SK-N-SH (cell line): Measurements from ENCODE around the gene MEF2C. TPM values are rescaled to one million over a fixed set of nuclear protein-coding genes. Genes with fewer than 3 reads are reported as not detected.

ENCODE experiments used
- CTCF ChIA-PET: fragments of 300-600, 350-600 bp; formaldehyde crosslinking; extraction: SDS; loops from one replicate; lab custom pipeline; 2021; lab: Yijun Ruan, JAX
- POLR2A ChIA-PET: fragments of 350-600 bp; sonication (Branson Sonifier 250); formaldehyde crosslinking; extraction: SDS; loops from one replicate; lab custom pipeline; 2020; ENCODE audit warnings: antibody characterized with exemption, inconsistent platforms; lab: Yijun Ruan, JAX
- DNase-seq: peaks from one replicate; pipeline ENCODE4 v3.0.0; 2012
- H2AFZ ChIP-seq: fragments of 200-600 bp; sonication (generic); 2 replicates; pipeline ENCODE4 v1.8.1; 2016; ENCODE audit warnings: antibody characterized with exemption, mild to moderate bottlenecking, low read depth
- H3F3A ChIP-seq: fragments of 200-600 bp; sonication (generic); replicated peaks from 2 replicates; pipeline ENCODE3; 2016; ENCODE audit warnings: antibody characterized with exemption, mild to moderate bottlenecking; ENCODE audit not compliant: insufficient read depth
- H3K27ac ChIP-seq, 2 experiments: fragments of 200-500 bp in 1 of 2; fragments of 200-600 bp in 1 of 2; sonication (Bioruptor generic) in 1 of 2; sonication (generic), shearing (Covaris generic) in 1 of 2; 2 replicates each; pipeline versions ENCODE4 v1.5.1 to v1.6.1; 2014 to 2016; ENCODE audit warnings: low read depth in 2 of 2, inconsistent platforms in 1 of 2, low read length in 1 of 2, mild to moderate bottlenecking in 1 of 2, mixed read lengths in 1 of 2
- H3K27me3 ChIP-seq: fragments of 200-600 bp; sonication (generic), shearing (Covaris generic); 2 replicates; pipeline ENCODE4 v1.6.1; 2016; ENCODE audit warnings: mixed run types; ENCODE audit not compliant: insufficient read depth
- H3K36me3 ChIP-seq, 2 experiments: fragments of 200-500 bp in 1 of 2; fragments of 200-600 bp in 1 of 2; sonication (Bioruptor generic) in 1 of 2; sonication (generic) in 1 of 2; replicated peaks in 1 of 2; 2 replicates each; pipeline versions ENCODE3 to v1.5.1; 2014 to 2016; ENCODE audit warnings: low read length in 1 of 2, mild to moderate bottlenecking in 1 of 2; ENCODE audit not compliant: insufficient read depth in 2 of 2, control insufficient read depth in 1 of 2
- H3K4me1 ChIP-seq, 2 experiments: fragments of 200-500 bp in 1 of 2; fragments of 200-600 bp in 1 of 2; sonication (Bioruptor generic) in 1 of 2; sonication (generic), shearing (Covaris generic) in 1 of 2; 2 replicates each; pipeline versions ENCODE4 v1.5.1 to v1.6.1; 2014 to 2016; ENCODE audit warnings: low read depth in 1 of 2, low read length in 1 of 2, mixed run types in 1 of 2; ENCODE audit not compliant: insufficient read depth in 2 of 2, control insufficient read depth in 1 of 2
- H3K4me2 ChIP-seq: fragments of 200-600 bp; sonication (generic), shearing (Covaris generic); 2 replicates; pipeline ENCODE4 v1.6.1; 2017; ENCODE audit warnings: mixed run types
- H3K4me3 ChIP-seq, 2 experiments: fragments of 200-500 bp in 1 of 2; fragments of 200-600 bp in 1 of 2; sonication (Bioruptor generic) in 1 of 2; sonication (generic), shearing (Covaris generic) in 1 of 2; 2 replicates each; pipeline versions ENCODE4 v1.5.1 to v1.8.1; 2014 to 2016; ENCODE audit warnings: low read depth in 2 of 2, inconsistent platforms in 1 of 2, low read length in 1 of 2, mild to moderate bottlenecking in 1 of 2, mixed read lengths in 1 of 2, moderate library complexity in 1 of 2
- H3K79me2 ChIP-seq: fragments of 200-600 bp; sonication (generic); 2 replicates; pipeline ENCODE4 v1.8.1; 2017; ENCODE audit warnings: mild to moderate bottlenecking; ENCODE audit not compliant: insufficient read depth
- H3K9ac ChIP-seq: fragments of 200-600 bp; sonication (generic); 2 replicates; pipeline ENCODE4 v1.6.1; 2017; ENCODE audit warnings: mixed run types
- H3K9me2 ChIP-seq: fragments of 200-600 bp; sonication (generic); 2 replicates; pipeline ENCODE4 v1.6.1; 2017; ENCODE audit warnings: mixed run types
- H3K9me3 ChIP-seq: fragments of 200-600 bp; sonication (generic); 2 replicates; pipeline ENCODE4 v1.6.1; 2017; ENCODE audit warnings: mixed run types, mild to moderate bottlenecking, moderate library complexity
- H4K20me1 ChIP-seq: fragments of 200-600 bp; sonication (generic); 2 replicates; pipeline ENCODE4 v1.6.1; 2017; ENCODE audit warnings: mild to moderate bottlenecking, mixed run types; ENCODE audit not compliant: insufficient read depth
- CHD2 ChIP-seq: fragments of 150-350 bp; IDR thresholded peaks from 2 replicates; pipeline ENCODE4 v1.6.1; 2018; ENCODE audit warnings: low read length; ENCODE audit not compliant: partially characterized antibody
- EP300 ChIP-seq, 2 experiments: IDR thresholded peaks; 2 replicates each; pipeline versions ENCODE4 v1.4.0 to v1.6.1; 2012; ENCODE audit warnings: borderline replicate concordance in 1 of 2, low read depth in 1 of 2, low read length in 1 of 2
- EZH2phosphoT487 ChIP-seq: fragments of 200-600 bp; sonication (generic); IDR thresholded peaks from 2 replicates; pipeline ENCODE4 v1.6.1; 2017; ENCODE audit warnings: low read depth, mixed run types, mild to moderate bottlenecking, antibody characterized with exemption, moderate library complexity, borderline replicate concordance
- FOSL2 ChIP-seq: IDR thresholded peaks from 2 replicates; pipeline ENCODE4 v1.4.0; 2012; ENCODE audit warnings: low read depth, mild to moderate bottlenecking, moderate library complexity, borderline replicate concordance
- FOXM1 ChIP-seq: IDR thresholded peaks from 2 replicates; pipeline ENCODE4 v1.4.0; 2012; ENCODE audit warnings: low read depth, mild to moderate bottlenecking
- GATA2 ChIP-seq: sonication (generic); formaldehyde crosslinking; IDR thresholded peaks from 2 replicates; pipeline ENCODE4 v1.5.0; 2020; ENCODE audit warnings: mild to moderate bottlenecking, missing genetic modification reagents
- NFIC ChIP-seq: IDR thresholded peaks from 2 replicates; pipeline ENCODE4 v1.4.0; 2012; ENCODE audit warnings: borderline replicate concordance
- NRF1 ChIP-seq: IDR thresholded peaks from 2 replicates; pipeline ENCODE4 v1.6.1; 2012; ENCODE audit warnings: low read depth, mild to moderate bottlenecking, low read length
- RAD21 ChIP-seq: IDR thresholded peaks from 2 replicates; pipeline ENCODE4 v1.6.1; 2012; ENCODE audit warnings: mild to moderate bottlenecking, low read length
- RXRA ChIP-seq: IDR thresholded peaks from 2 replicates; pipeline ENCODE4 v1.4.0; 2012; ENCODE audit warnings: low read depth, mild to moderate bottlenecking, borderline replicate concordance
- SIN3A ChIP-seq: IDR thresholded peaks from 2 replicates; pipeline ENCODE4 v1.6.1; 2012; ENCODE audit warnings: low read depth, mild to moderate bottlenecking, low read length, moderate library complexity, borderline replicate concordance
- SMC3 ChIP-seq: IDR thresholded peaks from 2 replicates; pipeline ENCODE4 v1.6.1; 2012; ENCODE audit warnings: low read depth, low read length, improper control_type of control experiment
- TAF1 ChIP-seq: IDR thresholded peaks from 2 replicates; pipeline ENCODE4 v1.6.1; 2012; ENCODE audit warnings: low read depth, mild to moderate bottlenecking, low read length, moderate library complexity, borderline replicate concordance
- TCF12 ChIP-seq: IDR thresholded peaks from 2 replicates; pipeline ENCODE4 v1.4.0; 2012
- YY1 ChIP-seq: IDR thresholded peaks from 2 replicates; pipeline ENCODE4 v1.4.0; 2012; ENCODE audit warnings: low read depth, mild to moderate bottlenecking
- WGBS: methylation state at CpG from one replicate; pipeline ENCODE4 v1.1.6; 2017; ENCODE audit warnings: low lambda C conversion rate; 5-methylcytosine and 5-hydroxymethylcytosine counted together
- polyA plus RNA-seq, 3 experiments: library from polyadenylated mRNA; depleted of rRNA; stranded (reverse); fragments of >200 nt; gene quantifications; 2 replicates each; pipeline ENCODE4 v1.2.3, GENCODE V29; 2012
- TF ChIP-seq, protein P1 (sequence below): fragments of 200-600 bp; sonication (generic); IDR thresholded peaks from 2 replicates; pipeline ENCODE4 v1.6.1; 2017; ENCODE audit warnings: antibody characterized with exemption, mild to moderate bottlenecking, moderate library complexity
- TF ChIP-seq, protein P2 (sequence below): IDR thresholded peaks from 2 replicates; pipeline ENCODE4; 2012
- TF ChIP-seq, protein P3 (sequence below): IDR thresholded peaks from 2 replicates; pipeline ENCODE4 v1.6.1; 2012; ENCODE audit warnings: mild to moderate bottlenecking, low read depth, low read length, moderate library complexity
- TF ChIP-seq, protein P4 (sequence below): IDR thresholded peaks from 2 replicates; pipeline ENCODE4 v1.4.0; 2012; ENCODE audit warnings: low read depth, borderline replicate concordance

MEF2C gene
- polyA plus RNA-seq, 1 of the 3 experiments (the other 2 are of a cell fraction): 1.2 TPM

DNA sequence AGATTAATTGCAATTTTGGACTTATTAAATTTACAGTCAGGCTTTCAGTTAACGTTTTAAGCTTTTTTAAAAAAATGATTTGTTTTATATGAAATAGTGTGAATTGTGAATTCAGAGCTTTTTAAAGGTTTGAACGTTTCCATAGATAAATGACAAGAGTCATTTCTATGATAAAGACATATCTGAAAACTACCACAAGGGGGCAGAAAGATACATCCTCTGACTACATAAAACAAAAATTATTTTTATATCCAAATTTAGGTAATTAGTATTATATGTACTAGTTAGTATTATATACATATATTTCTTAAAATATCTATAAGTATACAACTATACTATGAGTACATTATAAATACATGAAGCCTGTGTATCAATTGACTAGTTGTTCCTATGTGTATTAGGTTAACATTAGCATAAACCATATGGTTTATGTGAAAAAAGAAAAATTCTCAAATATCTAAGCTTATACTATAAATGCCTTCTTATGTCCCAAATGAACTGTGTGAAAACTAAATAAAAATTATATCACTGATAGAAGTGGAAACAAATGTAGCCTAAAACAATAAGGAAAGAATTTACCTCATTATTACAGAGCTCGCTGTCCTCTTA, 155.2 kb downstream of the MEF2C start:
- Histone ChIP-seq H2AFZ (no peak overlapping the region), H3K27me3 (no peaks in the 10 kb centered on the region), H3K9me3 (no peaks in the 10 kb centered on the region), H3K4me3 (no peak overlapping the region), H3K79me2 (no peaks in the 10 kb centered on the region), H3K4me2 (no peak overlapping the region), H3K4me1 (peaks cover 0 to 7% of the 10 kb centered on the region in 2 experiments; a peak in 2 of 4 replicates), H3K36me3 (no peaks in the 10 kb centered on the region), H3F3A (peaks cover 5% of the 10 kb centered on the region), H3K27ac (no peak overlapping the region), H4K20me1 (no peaks in the 10 kb centered on the region), H3K9me2 (no peaks in the 10 kb centered on the region), H3K9ac (no peak overlapping the region)
- no peak for DNase-seq
- POLR2A ChIA-PET: no interaction called here
- CTCF ChIA-PET: interaction anchor here (0.7 to 11.1 kb wide), 54 partner anchors 8 to 1817 kb away, joined by 3 to 168 read pairs (median 4); partner anchors contain the start of gene CETN3
- TF ChIP-seq EZH2phosphoT487 (no peak), RAD21 (peak; percentile 47), TAF1 (no peak), SMC3 (peak; percentile 22; the same call in 1 of the 2 replicates)
- TF ChIP-seq, protein P1, sequence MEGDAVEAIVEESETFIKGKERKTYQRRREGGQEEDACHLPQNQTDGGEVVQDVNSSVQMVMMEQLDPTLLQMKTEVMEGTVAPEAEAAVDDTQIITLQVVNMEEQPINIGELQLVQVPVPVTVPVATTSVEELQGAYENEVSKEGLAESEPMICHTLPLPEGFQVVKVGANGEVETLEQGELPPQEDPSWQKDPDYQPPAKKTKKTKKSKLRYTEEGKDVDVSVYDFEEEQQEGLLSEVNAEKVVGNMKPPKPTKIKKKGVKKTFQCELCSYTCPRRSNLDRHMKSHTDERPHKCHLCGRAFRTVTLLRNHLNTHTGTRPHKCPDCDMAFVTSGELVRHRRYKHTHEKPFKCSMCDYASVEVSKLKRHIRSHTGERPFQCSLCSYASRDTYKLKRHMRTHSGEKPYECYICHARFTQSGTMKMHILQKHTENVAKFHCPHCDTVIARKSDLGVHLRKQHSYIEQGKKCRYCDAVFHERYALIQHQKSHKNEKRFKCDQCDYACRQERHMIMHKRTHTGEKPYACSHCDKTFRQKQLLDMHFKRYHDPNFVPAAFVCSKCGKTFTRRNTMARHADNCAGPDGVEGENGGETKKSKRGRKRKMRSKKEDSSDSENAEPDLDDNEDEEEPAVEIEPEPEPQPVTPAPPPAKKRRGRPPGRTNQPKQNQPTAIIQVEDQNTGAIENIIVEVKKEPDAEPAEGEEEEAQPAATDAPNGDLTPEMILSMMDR: peak; percentile 67
- WGBS: 34% methylated on average over 3 of the region's 3 CpGs

DNA sequence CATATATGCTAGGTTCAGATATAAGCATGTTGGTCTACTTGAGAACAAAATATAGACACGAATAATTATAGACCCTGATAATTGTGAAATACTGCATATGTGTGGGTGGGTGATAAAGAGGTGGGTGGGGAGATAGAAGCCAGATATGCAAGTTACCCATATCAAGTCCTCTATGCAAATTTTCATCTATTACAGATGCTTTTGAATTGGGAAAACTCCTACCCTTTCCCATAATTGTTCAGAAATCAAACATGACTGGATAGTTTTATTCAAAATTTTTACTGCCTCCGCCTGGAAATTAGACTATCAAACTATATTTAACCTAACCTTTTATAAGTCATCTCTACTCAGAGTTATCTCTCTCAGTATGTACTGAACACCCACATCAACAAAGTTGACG, 157.5 kb downstream of the MEF2C start:
- Histone ChIP-seq H4K20me1 (no peaks in the 10 kb centered on the region), H3K27ac (no peak overlapping the region), H3K36me3 (no peaks in the 10 kb centered on the region), H3K4me3 (no peak overlapping the region), H3F3A (peaks cover 5% of the 10 kb centered on the region), H3K9me2 (no peaks in the 10 kb centered on the region), H3K4me1 (peaks cover 0 to 6% of the 10 kb centered on the region in 2 experiments; a peak in 2 of 4 replicates), H3K4me2 (no peak overlapping the region), H3K9ac (no peak overlapping the region), H3K27me3 (no peaks in the 10 kb centered on the region), H3K9me3 (no peaks in the 10 kb centered on the region), H2AFZ (no peak overlapping the region), H3K79me2 (no peaks in the 10 kb centered on the region)
- WGBS: 74% methylated on average over 3 of the region's 3 CpGs
- POLR2A ChIA-PET: no interaction called here
- TF ChIP-seq RAD21 (no peak), SIN3A (no peak), CHD2 (no peak), NFIC (no peak), TCF12 (no peak), YY1 (no peak), FOXM1 (no peak), FOSL2 (no peak), SMC3 (no peak), RXRA (no peak), NRF1 (no peak), TAF1 (no peak), EP300 (IDR thresholded peaks at IDR 0.05; ENCODE audit: borderline replicate concordance in 1 of 2, low read depth in 1 of 2, low read length in 1 of 2) (no peak), GATA2 (CRISPR knock-in tag) (no peak)
- TF ChIP-seq, protein P2, sequence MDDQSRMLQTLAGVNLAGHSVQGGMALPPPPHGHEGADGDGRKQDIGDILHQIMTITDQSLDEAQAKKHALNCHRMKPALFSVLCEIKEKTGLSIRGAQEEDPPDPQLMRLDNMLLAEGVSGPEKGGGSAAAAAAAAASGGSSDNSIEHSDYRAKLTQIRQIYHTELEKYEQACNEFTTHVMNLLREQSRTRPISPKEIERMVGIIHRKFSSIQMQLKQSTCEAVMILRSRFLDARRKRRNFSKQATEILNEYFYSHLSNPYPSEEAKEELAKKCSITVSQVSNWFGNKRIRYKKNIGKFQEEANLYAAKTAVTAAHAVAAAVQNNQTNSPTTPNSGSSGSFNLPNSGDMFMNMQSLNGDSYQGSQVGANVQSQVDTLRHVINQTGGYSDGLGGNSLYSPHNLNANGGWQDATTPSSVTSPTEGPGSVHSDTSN: no peak
- TF ChIP-seq, protein P3, sequence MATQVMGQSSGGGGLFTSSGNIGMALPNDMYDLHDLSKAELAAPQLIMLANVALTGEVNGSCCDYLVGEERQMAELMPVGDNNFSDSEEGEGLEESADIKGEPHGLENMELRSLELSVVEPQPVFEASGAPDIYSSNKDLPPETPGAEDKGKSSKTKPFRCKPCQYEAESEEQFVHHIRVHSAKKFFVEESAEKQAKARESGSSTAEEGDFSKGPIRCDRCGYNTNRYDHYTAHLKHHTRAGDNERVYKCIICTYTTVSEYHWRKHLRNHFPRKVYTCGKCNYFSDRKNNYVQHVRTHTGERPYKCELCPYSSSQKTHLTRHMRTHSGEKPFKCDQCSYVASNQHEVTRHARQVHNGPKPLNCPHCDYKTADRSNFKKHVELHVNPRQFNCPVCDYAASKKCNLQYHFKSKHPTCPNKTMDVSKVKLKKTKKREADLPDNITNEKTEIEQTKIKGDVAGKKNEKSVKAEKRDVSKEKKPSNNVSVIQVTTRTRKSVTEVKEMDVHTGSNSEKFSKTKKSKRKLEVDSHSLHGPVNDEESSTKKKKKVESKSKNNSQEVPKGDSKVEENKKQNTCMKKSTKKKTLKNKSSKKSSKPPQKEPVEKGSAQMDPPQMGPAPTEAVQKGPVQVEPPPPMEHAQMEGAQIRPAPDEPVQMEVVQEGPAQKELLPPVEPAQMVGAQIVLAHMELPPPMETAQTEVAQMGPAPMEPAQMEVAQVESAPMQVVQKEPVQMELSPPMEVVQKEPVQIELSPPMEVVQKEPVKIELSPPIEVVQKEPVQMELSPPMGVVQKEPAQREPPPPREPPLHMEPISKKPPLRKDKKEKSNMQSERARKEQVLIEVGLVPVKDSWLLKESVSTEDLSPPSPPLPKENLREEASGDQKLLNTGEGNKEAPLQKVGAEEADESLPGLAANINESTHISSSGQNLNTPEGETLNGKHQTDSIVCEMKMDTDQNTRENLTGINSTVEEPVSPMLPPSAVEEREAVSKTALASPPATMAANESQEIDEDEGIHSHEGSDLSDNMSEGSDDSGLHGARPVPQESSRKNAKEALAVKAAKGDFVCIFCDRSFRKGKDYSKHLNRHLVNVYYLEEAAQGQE: no peak
- TF ChIP-seq, protein P4, sequence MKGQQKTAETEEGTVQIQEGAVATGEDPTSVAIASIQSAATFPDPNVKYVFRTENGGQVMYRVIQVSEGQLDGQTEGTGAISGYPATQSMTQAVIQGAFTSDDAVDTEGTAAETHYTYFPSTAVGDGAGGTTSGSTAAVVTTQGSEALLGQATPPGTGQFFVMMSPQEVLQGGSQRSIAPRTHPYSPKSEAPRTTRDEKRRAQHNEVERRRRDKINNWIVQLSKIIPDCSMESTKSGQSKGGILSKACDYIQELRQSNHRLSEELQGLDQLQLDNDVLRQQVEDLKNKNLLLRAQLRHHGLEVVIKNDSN: no peak
- CTCF ChIA-PET: interaction anchor here (1.1 to 11.1 kb wide), 6 partner anchors 23 to 1676 kb away, joined by 3 to 168 read pairs (median 12); no protein-coding TSS in a partner anchor
- DNase-seq: no peak
